H7 (cell line): ENCODE measurements around the gene INPP5K. TPM values are rescaled to one million over a fixed set of nuclear protein-coding genes. Genes with fewer than 3 reads are reported as not detected.
A peak's percentile ranks its signal among the peaks of the same experiment; 100 is the strongest.

Experiments
- DNase-seq: peaks from one replicate; pipeline ENCODE4 v3.0.0; 2012
- H3K27me3 ChIP-seq: 2 replicates; pipeline ENCODE4 v1.6.0; 2011; ENCODE audit warnings: mild to moderate bottlenecking, low read length; ENCODE audit not compliant: control insufficient read depth, insufficient read depth
- H3K36me3 ChIP-seq: replicated peaks from 2 replicates; pipeline ENCODE4 v1.5.1; 2011; ENCODE audit warnings: low read length; ENCODE audit not compliant: control insufficient read depth, insufficient read depth
- H3K4me3 ChIP-seq: 2 replicates; pipeline ENCODE4 v1.5.1; 2011; ENCODE audit warnings: low read depth, mild to moderate bottlenecking, control low read depth, low read length, moderate library complexity; ENCODE audit not compliant: insufficient read depth
- total RNA-seq: library from RNA; depleted of rRNA; stranded (reverse); fragments of >200 nt; shearing (Covaris generic); gene quantifications from 2 replicates; pipeline ENCODE4 v1.2.3, GENCODE V29; 2014

Gene INPP5K
- total RNA-seq, 1 experiment from 2014 or later: 17.6 TPM

- H3K4me3 ChIP-seq: no peak overlapping the region
- DNase-seq: no peak
- H3K27me3 ChIP-seq: no peaks in the 10 kb centered on the region
- H3K36me3 ChIP-seq: peaks cover 8% of the 10 kb centered on the region
Measured at GRCh38 chr17:1554751-1555540, 38.5 kb upstream of the INPP5K start.

GRCh38 chr17:1553354-1554266 lies 37.2 kb upstream of the INPP5K start:
- Histone ChIP-seq H3K36me3 (peaks cover 10% of the 10 kb centered on the region), H3K4me3 (no peak overlapping the region), H3K27me3 (no peaks in the 10 kb centered on the region)
- DNase-seq: no peak

- DNase-seq: no peak
- Histone ChIP-seq H3K36me3 (peaks cover 14% of the 10 kb centered on the region), H3K4me3 (no peak overlapping the region)
Measured at GRCh38 chr17:1552932-1553331, 36.5 kb upstream of the INPP5K start.

GRCh38 chr17:1551741-1552140 lies 35.3 kb upstream of the INPP5K start:
- Histone ChIP-seq H3K36me3 (peaks cover 12% of the 10 kb centered on the region), H3K27me3 (no peaks in the 10 kb centered on the region), H3K4me3 (no peak overlapping the region)
- DNase-seq: no peak

More at GRCh38 chr17:1552932-1553331, 36.5 kb upstream of the INPP5K start:
- H3K27me3 ChIP-seq: no peaks in the 10 kb centered on the region

GRCh38 chr17:1548032-1548431 lies 31.6 kb upstream of the INPP5K start:
- no peak overlapping the region for H3K4me3 ChIP-seq
- no peak for DNase-seq
- H3K36me3 ChIP-seq: peaks cover 13% of the 10 kb centered on the region
- no peaks in the 10 kb centered on the region for H3K27me3 ChIP-seq

- Histone ChIP-seq H3K36me3 (peaks cover 14% of the 10 kb centered on the region), H3K4me3 (no peak overlapping the region), H3K27me3 (no peaks in the 10 kb centered on the region)
- DNase-seq: no peak
Measured at GRCh38 chr17:1546292-1546922, 30.0 kb upstream of the INPP5K start.

GRCh38 chr17:1545618-1546017 lies 29.2 kb upstream of the INPP5K start:
- Histone ChIP-seq H3K4me3 (no peak overlapping the region), H3K36me3 (peaks cover 13% of the 10 kb centered on the region), H3K27me3 (no peaks in the 10 kb centered on the region)
- DNase-seq: no peak

GRCh38 chr17:1542316-1542715 lies 25.9 kb upstream of the INPP5K start:
- DNase-seq: no peak
- Histone ChIP-seq H3K36me3 (peaks cover 12% of the 10 kb centered on the region), H3K4me3 (no peak overlapping the region), H3K27me3 (no peaks in the 10 kb centered on the region)

GRCh38 chr17:1541367-1541904 lies 25.0 kb upstream of the INPP5K start:
- peaks cover 12% of the 10 kb centered on the region for H3K36me3 ChIP-seq
- no peak overlapping the region for H3K4me3 ChIP-seq
- no peak for DNase-seq
- no peaks in the 10 kb centered on the region for H3K27me3 ChIP-seq

GRCh38 chr17:1539811-1540210 lies 23.4 kb upstream of the INPP5K start:
- Histone ChIP-seq H3K36me3 (peaks cover 14% of the 10 kb centered on the region), H3K27me3 (no peaks in the 10 kb centered on the region), H3K4me3 (no peak overlapping the region)
- no peak for DNase-seq

- H3K36me3 ChIP-seq: peaks cover 28% of the 10 kb centered on the region
Measured at GRCh38 chr17:1535737-1536136, 19.3 kb upstream of the INPP5K start.

GRCh38 chr17:1533661-1534325 lies 17.4 kb upstream of the INPP5K start:
- H3K36me3 ChIP-seq: peaks cover 29% of the 10 kb centered on the region
- no peaks in the 10 kb centered on the region for H3K27me3 ChIP-seq
- H3K4me3 ChIP-seq: no peak overlapping the region
- DNase-seq: no peak

More at GRCh38 chr17:1535737-1536136, 19.3 kb upstream of the INPP5K start:
- Histone ChIP-seq H3K4me3 (no peak overlapping the region), H3K27me3 (no peaks in the 10 kb centered on the region)
- no peak for DNase-seq

- peak; percentile 86 for DNase-seq
- no peaks in the 10 kb centered on the region for H3K27me3 ChIP-seq
- H3K4me3 ChIP-seq: no peak overlapping the region
- H3K36me3 ChIP-seq: peaks cover 26% of the 10 kb centered on the region
Measured at GRCh38 chr17:1532836-1533602, 16.6 kb upstream of the INPP5K start.
